ENCODE data around the gene SDS.

GRCh38 chr12:113361574-113362370 is 41.9 kb downstream of the SDS start:
- TF ChIP-seq CTCF (CRISPR knock-in tag; IDR thresholded peaks at IDR 0.05) (no peak), RERE (CRISPR knock-in tag; IDR thresholded peaks at IDR 0.05; ENCODE audit: low read depth) (no peak)
